GM12891 (cell line): ENCODE measurements around the gene ADM2.

Source experiments
- PAX5 ChIP-seq: IDR thresholded peaks from 2 replicates; pipeline ENCODE4 v1.6.1; 2011; ENCODE audit warnings: low read length, moderate library complexity, mild to moderate bottlenecking; ENCODE audit not compliant: insufficient read depth, severe bottlenecking
- POLR2A ChIP-seq: IDR thresholded peaks from 2 replicates; pipeline ENCODE4 v1.6.1; 2011; ENCODE audit warnings: low read depth, low read length, control low read depth
- POLR2AphosphoS5 ChIP-seq: IDR thresholded peaks from 2 replicates; pipeline ENCODE4 v1.6.1; 2011; ENCODE audit warnings: low read depth, low read length, control low read depth

DNA sequence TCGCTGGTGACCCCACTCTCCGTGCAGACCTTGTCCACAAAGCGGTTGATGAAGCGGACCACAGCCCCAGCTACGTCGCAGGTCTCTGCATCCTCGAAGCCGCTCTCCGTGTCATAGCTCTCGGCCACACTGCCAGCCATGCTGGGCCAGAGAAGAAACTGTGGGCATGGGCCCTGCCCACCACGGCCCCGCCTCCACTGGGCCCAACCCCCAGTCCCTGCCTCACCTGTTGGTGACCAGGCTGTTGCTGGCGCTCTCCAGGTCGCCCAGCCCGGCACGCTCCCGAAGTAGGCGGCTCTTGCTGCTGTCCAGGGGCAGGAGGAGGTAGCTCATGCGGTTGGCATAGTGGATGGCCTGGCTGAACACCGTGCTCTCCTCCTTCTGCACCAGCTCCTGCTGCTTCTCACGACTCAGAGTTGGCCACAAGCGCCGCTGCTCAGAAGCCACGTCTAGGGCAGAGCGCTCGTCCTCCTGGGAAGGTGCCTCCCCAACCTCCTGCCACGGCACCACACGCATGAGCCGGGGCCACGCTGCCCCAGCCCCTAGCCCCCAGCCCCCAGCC is 19.3 kb upstream of the ADM2 start:
- TF ChIP-seq POLR2A (no peak), PAX5 (no peak), POLR2AphosphoS5 (no peak)
